GM19372 (cell line): ENCODE data around the gene RGS8.

Source experiments
- ATAC-seq: cut with Tn5 transposase; IDR thresholded peaks from one replicate; pipeline ENCODE4 v1.9.1; 2021; ENCODE audit warnings: mild to moderate bottlenecking, low read depth, moderate library complexity; ENCODE audit not compliant: unreplicated experiment

The RGS8 gene, protein sequence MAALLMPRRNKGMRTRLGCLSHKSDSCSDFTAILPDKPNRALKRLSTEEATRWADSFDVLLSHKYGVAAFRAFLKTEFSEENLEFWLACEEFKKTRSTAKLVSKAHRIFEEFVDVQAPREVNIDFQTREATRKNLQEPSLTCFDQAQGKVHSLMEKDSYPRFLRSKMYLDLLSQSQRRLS

DNA sequence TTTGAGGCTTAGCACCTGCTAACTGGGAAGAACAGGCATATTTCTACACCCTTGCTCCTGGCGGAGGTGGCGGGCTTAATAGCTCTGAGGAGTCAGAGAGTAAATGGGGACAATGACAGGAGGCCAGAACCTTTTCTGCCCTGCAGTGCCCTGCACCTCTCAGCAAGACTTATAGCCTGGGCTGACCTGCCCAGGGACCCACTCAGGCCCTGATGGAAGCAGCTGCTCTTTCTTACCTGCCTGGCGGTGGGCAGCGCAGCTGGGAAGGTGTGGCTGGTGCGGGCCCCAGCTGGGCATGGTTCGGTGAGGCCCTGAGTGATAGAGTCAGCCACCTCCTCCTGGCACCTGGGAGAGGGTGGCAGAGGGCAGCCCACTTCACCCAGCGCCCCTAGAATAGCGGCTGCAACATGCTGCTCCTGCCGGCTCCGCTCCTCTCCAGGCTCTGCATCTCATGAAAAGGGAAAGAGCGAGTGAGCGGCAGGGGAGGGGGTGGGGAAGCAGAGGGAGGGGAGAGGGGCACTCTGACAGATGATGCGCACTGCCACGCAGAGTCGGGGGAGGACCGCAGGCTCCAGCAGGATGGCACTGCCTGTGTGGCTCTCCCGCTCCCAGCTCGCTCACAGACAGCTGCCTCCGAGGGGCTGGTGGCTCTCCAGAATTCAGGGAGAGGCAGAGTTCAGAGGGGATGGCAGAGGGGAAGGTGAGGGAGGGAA is at the start of gene RGS8:
Gene RGS8, minus strand, starts transcription at position 472 of the 713 bp plus-strand sequence. CDS start 14,938 bp downstream, outside the sequence.
- ATAC-seq, result no peak

DNA sequence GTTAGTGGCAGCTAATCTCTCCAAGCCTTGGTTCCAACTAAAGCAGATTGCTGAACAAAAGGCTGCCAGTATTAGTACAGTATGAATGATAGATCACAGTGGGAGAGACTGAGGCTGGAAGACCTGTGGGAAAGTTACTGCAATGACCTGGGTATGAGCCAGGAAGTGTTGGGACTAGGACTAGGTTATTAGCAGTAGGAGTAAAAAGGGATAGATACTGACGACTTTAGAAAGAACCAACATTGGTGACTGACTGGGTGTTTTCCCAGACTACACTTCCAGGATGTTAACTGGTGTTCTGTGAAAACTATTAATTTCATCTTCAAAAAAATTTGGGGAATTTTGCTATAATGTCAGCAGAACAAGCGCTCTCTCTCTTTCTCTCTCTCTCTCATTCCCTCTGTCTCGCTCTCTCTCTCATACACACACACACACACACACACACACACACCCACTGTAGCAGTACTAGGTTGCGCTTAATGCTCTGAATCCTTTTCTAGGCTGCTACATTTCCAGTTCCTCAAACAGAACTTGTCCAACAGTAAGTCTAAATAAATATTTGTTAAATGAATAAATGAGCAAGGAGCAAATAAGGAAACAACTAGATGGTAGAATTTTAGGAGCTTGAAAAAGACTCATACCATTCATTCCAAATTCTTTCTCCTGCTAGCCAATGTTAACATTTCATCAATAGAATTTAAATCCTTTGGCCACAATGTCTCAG is 47.6 kb upstream of the RGS8 start:
- ATAC-seq, result no peak

DNA sequence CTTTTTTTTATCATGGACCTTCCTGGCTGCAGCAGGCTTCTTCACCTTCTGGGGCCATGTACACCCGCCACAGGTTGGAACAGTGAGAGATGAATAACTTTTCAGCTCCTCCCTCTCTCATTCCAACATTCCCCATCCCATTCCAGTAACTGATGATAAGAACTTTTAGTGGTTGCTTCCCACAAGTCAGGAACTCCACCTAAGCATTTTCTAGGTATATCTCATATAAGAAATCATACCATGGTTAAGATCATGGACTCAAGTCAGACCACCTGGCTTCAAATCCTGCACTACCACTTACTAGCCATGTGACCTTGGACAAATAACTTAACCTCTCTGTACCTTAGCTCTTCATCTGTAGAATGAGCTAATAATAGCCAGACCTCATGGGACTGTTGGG is 42.5 kb upstream of the RGS8 start:
- no peak for ATAC-seq

DNA sequence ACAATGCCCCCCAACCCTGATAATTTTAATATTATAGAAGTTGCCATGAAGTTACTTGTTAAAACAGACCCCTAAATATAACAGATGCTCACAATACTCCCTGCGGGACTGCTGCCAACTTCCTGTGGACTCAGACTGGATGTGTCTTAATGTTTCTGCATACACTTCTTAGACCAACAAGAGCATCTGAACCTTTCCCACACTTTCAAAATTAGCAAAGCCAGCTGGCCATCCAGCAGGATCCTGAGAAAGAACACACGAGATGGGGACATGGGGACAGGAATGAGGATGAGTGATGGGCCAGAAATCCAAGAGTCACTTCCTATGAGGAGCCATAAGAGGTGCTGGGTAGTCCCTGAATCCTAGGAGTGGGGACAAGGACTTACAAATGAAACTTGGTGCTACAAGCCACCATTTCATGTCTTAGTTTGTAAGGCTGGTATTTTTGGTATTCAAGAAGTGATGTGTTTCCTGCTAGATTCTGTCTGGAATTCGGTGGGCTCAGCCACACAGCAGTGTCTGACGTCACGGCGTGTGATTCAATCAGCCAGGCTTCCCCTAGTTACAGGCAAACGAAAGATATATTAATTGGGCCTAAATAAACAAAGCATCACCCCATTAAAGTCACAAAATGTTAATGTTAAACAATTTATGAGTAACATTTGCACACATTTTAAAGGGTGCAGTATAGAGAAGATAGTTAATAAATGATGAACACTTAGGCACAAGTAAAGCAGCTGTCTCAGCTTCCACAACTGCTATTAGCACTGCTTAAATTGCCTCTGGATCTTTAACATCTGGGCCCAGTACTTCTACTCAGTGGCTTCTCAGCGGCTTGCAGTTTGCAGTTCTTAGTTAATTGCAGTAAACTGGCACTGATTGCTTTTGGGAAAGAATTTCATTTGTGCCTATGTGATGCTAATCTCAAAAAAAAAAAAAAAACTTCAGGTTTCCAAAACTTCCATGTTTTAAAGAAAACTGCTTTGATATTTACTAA is 41.2 kb upstream of the RGS8 start:
- no peak for ATAC-seq

DNA sequence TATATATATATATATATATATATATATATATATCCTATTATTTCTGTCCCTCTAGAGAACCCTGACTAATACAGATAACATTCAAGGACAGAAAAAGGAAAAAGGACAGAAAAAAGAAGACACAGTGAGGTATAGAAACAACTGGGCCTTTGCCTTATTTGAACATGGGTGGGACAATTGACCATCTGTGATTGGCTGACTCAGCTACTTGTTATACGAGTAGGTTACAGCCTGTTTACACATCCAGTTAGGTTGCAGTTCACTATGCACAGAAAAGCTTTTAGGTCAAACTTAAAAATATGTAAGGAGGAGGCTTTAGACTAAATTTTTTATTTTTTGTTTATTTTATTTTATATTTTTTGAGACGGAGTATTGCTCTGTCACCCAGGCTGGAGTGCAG is 39.8 kb upstream of the RGS8 start:
- ATAC-seq, result no peak

DNA sequence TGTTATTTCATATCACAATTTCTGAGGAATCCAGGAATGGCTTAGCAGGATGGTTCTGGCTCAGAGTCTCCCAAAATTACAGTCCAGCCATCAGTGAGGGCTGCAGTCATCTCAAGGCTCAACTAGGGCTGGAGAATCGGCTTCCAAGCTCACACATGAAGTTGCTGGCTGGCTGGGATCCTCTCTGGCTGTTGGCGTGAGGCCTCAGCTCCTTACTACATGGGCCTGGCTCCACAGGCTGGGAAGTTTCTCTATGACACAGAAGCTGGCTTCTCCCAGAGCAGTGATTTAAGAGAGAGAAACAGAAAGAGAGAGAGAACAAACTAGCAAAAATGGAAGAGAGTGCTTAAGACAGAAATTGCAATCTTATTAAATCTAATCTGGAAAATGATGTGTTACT is 38.8 kb upstream of the RGS8 start:
- no peak for ATAC-seq

DNA sequence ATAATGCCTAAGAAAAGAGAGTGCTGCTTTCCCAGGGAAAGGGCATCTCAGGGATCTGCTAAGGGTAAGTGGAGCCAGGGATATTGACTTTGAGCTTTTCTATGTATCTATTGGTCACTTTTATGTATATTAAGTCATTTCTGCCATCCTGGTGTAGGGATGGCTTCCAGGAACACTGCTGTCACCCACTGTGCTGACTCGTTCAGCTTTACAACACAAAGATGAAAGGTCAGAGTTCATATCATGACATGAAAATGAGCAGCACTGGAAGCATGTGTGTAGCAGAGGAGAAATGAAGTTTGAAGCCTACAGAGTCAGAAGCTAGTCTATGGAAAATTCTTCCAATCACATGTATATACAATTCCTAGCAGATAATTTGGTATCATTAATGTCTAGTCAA is 37.1 kb upstream of the RGS8 start:
- ATAC-seq, result no peak

DNA sequence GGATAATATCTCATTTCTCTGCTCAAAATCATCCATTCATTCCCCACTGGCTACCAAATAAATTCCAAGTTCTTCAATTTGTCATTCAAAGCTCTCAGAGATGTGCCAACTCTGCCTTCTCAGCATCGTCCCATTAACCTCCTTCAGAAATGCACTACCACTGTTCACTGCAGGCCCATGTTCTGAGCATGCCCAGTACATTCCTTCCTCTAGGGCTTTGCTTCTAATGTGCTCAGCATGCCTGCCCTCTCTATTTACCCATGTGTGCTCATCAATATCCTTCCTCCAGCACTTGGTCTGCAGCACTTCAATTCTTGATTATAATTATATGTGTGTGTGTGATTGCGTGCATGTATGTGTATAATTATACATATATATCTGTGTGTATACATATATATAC is 36.1 kb upstream of the RGS8 start:
- ATAC-seq, result no peak

DNA sequence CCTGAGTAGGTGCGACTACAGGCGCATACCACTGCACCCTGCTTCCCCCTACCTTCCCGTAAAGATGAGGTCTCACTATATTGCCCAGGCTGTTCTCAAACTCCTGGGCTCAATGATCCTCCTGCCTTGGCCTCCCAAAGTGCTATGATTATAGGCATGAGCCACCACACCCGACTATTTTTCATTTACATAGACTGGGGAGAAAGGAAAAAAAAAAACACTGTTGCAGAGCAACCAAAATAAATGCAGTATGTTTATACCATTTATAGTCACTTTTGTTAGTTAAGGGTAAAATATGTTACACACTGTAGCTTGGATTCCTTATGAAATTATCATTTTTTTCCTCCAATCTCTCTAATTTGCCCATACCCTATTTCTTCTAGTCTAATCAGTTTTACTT is 35.2 kb upstream of the RGS8 start:
- ATAC-seq, result no peak

DNA sequence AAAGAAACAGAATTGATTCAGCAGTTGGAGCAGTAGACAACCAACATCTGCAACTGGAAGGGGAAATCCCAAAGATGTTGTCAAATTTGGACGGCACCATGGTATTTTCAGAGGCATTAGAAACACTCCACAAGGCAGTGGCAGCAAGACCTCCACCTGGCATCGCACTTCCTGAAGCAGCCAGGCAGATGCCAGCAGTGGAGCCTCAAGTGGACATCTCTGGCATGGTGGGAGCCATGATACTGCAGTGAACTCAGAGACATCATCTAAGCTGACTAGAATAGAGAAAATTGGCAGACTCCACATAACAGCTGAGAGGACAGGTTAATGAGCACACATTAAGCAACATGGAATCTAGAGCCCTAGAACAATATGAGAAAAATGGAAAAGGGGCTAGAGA is 33.9 kb upstream of the RGS8 start:
- no peak for ATAC-seq

DNA sequence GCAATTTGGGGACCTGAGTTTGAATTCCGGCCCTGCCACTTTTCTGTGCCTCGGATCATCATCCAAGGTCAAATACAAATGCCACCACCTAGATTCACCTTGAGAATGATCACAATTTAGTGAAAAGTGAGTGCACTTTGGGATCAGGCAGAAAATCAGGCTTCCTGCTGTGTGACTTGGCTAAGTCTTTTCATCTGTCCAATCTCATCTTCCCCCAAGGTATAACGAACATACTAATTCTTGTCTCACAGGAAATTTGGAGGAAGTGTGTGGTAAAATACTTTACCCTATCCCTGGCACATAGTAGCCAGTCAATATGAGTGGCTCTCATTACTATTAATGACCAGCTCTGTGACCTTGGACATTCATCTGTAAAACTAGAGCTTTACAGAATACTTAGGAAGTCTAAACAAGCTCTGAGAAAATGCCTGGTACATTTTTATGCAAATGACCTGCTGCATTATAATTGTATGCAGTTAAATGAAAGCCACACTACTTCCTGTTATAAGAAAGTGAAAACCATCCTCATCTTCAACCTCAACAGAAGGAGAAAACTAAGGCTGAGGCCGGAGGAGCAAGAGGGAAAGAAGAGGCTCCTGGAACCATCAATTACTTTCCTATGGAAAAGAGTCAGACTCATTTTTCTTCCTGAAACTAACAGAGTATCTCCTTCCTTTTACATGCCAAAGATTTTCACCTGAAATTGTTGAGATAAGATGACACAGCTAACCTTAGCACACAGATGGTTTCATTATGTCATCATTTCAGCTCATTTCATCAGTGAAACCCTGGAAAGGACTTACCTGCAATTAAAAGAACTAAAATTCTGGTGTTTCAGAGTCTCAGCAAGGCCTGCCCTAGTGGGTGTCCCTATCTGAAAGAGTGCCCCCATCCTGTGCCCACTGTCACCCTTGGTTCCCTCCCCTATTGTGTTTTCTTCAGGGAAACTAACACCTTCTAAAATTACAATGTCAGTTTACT is 32.6 kb upstream of the RGS8 start:
- ATAC-seq, result no peak

DNA sequence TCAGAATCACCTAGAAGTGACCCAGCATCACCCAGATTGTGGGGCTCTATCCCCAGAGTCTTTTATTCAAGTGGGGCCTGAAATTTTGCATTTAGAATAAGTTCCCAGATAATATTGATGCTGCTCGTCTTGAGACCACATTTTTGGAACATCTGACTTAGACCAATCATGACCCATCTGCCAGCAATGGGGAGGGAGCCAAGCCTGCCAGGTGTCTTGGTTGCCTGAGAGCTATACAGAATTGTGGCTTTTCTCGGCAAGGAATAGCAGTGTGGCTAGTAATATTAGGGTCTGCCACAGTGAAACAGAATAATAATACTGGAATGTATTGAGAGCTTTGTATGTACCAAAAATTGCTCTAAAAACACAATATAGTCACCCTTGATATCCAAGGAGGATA is 31.1 kb upstream of the RGS8 start:
- ATAC-seq, result no peak

DNA sequence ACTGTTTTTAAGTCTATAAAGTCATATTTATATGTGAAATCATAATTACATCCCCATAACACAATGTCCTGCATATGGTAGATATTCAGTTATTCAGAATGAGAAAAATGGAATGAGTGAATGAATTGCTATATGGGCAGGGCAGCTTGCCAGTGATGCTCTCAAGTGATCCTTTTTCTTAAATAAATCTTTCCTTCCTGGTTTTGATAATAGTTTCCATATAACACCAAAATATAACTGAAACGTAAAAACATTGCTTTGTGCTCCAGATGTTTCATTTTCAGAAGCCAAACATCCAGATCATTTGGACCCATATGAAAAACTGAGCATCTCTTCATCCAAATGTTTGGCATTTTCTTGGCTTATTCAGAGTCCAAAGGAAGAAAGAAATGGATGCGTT is 30.2 kb upstream of the RGS8 start:
- ATAC-seq, result no peak

DNA sequence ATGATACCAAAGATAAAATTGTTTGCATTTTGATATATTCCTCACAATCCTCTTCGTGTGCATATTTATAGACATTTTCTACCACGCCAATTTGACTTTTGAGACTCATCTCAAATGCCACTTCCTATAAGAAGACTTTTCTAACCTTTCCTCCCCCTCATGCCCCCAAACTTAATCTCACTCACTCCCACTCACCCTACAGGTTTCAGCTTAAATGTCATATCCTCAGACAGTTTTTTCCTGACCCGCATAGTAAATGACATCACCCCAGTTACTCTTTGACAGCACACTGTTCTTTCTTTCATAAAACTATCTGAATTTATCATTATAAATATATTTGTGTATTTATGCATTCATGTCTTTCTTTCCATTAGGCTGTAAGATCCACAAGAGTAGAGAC is 29.6 kb upstream of the RGS8 start:
- no peak for ATAC-seq

DNA sequence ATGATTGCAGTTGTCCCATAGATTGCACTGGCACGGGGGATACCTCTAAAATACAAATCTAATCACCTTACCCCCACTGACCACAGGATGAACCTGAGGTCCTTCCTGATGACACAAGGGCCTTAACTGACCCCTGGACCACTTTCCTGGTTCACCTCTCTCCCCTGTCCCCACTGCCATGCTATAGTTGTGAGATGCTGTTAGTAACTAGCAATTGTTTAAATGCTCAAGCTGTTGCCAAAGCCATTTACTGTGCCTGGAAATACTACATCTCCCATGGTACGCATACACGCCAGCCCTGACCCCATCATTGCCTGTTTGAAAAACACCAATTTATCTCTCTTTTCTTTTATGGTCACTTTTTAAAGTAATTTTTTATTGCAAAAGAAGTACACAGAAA is 29.1 kb upstream of the RGS8 start:
- ATAC-seq, result no peak

DNA sequence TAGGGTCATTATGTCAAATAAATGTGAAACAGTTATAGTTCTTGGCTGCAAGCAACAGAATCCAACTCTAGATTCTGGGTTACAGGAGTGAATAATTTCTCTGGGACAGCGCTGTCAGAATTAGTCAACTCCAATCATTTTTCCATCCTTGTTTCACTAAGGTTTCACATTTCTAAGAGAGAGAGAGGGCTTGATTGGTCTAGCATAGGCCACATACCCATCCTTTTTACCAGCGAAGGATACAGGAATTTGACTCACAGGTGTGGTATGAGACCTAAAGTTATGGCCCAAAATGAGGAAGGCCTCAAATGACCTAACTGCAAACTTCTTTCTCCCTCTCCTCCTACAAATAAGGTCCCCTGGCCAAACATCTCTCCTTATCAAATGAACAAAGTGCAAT is 25.5 kb upstream of the RGS8 start:
- no peak for ATAC-seq

DNA sequence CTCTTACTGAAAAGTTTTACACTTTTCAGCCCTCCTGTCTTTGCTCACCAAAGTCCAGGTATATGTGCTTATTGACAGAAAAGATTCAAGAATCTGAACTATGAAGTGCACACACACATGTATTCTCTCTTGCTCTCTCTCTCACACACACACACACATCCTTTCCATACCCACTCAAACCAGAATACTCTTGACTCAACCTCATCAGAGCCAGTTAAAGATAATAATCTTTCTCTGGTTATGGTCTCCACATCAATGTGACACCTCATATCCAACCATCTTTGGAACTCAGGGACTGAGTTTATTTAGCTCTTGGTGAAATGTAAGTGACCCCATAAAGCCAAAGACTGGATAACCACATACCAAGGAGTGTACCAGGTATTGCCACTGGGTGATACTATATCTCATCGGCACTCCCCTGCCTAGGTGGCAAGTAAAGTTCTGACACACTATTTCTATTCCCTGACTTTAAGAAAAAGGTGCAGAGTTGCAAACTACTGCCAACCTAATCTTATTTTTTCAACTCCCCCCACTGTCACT is 24.9 kb upstream of the RGS8 start:
- ATAC-seq, result no peak

DNA sequence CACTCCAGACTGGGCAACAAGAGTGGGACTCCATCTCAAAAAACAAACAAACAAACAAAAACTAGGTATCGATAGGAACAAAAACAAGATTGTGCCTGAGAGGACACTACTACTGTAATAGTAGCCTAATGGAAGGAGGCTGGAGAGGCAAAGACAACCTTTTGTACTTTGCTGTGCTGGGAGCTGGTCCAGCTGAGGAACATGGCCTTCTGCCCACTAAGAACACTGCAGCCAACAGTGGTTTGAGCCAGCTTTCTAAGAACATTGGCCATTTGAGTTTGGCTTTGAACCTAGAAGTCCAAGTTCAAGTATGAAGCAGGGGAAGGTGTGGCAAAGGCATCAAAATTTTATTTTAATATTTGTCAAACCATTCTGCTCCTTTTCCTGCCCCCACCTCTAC is 22.7 kb upstream of the RGS8 start:
- no peak for ATAC-seq

DNA sequence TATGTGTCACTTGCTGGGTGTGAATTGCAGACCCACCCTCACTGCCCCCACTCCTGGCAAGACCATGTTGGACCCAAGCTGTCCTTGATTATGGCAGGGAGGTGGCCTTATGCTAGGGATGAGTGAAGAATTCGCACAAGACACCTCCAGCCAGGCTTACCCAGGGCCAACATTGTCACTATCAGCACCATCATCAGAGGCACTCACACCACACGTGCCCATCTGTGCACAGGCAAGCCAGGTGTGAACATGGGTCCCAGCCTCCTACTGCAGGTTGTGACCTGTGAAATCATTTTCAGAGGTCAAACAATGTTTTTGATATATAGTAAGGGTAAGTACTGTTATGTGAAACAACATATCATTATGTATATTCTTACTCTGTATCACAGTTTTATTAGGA is 20.3 kb upstream of the RGS8 start:
- no peak for ATAC-seq
